NCI-H1105 (cell line): ENCODE data around the gene MRGPRX1.
"Not testable (repeated sequence)": the region's sequence is repeated elsewhere in the genome, so short reads cannot be mapped to it uniquely, and the experiment has no call there.

Experiments used
- DNase-seq: peaks from one replicate; lab custom pipeline; 2025; lab: John Stamatoyannopoulos, UW

The MRGPRX1 gene

DNA sequence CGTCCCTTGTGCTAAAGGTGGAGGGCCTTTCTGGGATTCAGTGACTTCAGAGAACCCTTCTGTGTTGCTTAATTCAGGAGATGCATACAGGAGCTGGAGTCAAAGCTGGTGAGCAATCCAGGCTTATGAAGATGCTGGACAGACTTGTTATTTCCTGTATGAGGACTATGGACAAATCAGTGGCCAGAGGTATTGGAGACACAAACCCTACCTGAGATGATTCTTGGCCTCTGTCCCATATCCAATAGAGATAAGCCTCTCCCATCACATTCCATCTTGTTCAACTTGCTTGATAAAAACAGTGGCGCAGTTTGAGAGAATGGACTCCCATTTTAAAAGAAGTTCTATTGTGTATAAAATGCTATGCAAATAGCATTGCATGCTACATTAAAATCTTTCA is at the start of gene MRGPRX1:
Gene MRGPRX1 (minus strand): TSS at position 101 of the 400 bp plus-strand sequence. CDS start 4,630 bp downstream, outside the sequence.
- no peak for DNase-seq

DNA sequence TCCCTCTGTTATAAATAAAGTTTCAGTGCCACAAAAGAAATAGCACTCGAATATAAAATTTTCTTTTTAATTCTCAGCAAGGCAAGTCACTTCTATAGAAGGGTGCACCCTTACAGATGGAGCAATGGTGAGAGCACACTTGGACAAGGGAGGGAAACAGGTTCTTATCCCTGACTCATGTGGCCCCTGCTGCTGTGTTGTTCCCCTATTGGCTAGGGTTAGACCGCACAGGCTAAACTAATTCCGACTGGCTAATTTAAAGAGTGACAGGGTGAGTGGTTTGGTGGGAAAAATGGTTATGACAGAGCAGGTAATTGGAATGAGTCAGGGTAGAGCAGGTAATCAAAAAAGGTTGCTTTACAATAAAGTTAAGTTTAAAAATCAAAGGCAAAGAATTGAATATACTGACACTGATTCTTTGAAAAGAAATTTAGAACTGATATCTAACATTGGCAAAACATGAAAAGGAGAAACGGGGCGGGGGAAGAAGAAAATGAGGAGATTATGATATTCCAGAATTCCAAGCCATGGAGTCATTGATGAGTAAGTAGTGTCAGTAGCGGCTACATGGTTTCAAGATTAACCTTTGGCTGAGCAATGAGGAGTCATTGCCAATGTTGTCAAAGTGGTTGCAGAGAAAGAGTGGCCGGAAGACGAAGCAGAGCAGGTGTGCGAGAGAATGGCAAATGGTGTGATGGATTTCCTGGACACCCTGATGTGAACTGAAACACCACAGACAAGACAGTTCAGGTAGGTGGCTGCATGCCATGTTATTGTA is 48.4 kb upstream of the MRGPRX1 start:
- DNase-seq = no peak

DNA sequence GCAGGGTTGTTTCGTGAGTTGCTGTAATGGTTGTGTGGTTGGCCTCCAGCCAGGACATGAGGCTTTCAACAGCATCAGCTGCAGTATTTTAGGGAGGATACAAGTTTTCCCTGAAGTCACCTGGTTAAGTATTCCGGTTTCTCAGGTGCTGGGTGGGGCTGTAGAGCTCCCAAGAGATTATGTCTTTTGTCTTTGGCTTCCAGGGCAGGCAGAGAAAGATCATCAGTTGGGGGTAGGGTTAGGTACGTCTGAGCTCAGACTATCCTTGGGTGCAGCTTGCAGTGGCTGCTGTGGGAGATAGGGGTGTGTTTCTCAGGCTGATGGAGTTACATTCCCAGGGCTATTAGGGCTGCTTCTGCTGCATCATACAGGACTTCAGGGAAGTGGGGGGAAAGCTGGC is 47.5 kb upstream of the MRGPRX1 start:
- DNase-seq = peak; percentile 48

DNA sequence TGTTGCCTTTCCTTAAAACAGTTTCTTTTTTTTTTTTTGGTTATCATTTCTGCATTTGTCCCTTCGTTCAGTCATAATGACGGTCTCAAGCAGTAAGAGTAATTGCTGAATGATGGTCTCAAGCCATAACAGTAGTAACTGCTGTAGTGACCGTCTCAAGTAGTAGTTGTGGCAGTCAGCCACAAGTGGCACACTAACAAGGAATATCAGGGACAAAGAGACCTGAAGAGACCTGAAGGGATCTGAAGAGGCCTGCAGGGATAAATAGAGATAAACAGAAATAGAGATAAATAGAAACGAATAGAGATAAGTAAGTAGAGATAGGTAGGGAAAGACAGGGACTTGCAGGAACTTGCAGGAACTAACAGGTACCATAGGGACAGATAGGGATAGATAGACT is 42.7 kb upstream of the MRGPRX1 start:
- DNase-seq = no peak

DNA sequence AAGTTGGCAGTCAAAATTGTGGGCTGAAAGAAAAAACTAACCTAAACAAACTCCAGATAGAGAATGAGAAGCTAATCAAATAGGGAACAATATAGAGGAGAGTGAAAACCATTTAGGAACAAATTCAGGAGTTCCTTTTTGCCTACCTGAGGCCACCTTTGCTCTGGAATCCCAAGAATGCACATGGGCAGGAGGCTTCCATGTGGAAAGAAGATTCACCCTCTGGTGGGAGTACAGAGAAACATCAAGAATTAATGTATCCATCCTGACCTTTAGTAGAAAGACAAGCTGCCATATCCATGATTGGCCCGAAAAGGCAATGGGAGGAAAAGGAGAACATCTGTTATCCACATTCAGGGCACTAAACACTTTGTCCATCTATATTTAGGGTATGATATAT is 35.0 kb upstream of the MRGPRX1 start:
- no peak for DNase-seq

DNA sequence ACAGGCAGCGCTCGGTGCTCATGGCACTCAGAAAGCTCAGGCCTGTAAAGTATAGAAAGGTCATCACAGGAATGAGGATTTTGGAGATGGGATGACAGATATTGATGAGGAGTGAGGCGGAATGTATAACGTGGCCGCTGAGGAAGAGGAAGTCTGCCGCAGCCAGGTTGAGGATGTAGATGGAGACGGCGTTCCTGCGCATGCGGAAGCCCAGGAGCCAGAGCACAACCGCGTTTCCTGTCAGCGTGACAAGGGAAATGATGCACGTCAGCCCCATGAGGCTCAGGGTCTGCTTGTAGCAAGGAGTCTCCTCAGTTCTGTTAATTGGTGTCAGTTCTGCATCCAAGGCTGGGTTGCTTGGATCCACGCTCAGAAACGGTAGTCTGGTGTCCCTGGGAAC is 33.1 kb upstream of the MRGPRX1 start:
- DNase-seq = no peak

DNA sequence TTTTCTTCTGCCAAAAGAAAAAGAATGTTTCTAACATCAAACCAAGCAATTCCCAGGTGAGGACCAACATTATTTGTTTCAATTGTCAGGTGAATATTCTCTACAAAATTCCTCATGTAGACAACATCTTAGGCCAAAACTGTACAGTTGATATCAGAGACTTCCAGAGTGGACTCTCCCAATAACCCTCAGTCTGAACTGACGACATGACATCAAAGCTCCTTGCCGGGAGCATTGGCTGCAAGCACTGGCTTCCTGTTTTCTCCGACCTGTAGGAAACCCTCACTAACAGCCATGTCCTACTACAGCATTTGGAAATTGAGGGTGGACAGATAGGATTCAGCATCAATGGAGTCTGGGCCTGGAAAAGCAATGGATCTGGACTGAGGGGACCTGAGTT is 30.5 kb upstream of the MRGPRX1 start:
- no peak for DNase-seq

DNA sequence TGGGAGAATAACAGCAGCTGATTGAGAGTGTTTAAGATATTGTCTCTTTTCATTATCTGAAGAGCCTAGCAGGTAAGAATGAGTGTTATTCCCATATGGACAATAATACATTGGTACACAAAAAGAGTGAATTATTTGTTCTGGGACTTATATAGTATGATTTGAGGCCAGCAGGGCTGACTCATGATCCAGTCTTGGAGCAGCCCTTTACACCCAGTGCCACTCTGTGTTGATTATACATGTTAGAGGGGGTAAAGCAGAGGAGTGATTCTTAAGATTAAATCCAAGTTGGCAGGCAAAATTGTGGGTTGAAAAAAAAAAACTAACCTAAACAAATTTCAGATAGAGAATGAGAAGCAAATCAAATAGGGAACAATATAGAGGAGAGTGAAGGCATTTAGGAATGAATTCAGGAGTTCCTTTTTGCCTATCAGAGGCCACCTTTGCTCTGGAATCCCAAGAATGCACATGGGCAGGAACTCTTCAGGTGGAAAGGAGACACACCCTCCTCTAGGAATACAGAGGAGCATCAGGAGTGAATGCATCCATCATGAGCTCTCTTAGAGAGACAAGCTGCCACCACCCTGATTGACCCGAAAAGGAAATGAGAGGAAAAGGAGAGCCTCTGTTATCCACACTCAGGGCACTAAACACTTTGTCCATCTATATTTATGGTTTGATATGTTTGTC is 19.2 kb upstream of the MRGPRX1 start:
- no peak for DNase-seq

DNA sequence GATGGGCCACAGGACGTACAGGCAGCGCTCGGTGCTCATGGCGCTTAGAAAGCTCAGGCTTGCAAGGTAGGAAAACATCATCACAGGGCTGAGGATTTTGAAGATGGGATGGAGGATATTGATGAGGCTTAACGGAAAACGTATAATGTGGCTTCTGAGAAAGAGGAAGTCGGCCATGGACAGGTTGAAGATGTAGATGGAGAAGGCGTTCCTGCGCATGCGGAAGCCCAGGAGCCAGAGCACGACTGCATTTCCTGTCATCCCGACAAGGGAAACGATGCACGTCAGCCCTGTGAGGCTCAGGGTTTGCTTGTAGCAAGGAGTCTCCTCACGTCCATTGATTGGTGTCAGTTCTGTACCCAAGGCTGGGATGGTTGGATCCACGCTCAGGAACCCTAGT is 17.4 kb upstream of the MRGPRX1 start:
- DNase-seq = no peak

DNA sequence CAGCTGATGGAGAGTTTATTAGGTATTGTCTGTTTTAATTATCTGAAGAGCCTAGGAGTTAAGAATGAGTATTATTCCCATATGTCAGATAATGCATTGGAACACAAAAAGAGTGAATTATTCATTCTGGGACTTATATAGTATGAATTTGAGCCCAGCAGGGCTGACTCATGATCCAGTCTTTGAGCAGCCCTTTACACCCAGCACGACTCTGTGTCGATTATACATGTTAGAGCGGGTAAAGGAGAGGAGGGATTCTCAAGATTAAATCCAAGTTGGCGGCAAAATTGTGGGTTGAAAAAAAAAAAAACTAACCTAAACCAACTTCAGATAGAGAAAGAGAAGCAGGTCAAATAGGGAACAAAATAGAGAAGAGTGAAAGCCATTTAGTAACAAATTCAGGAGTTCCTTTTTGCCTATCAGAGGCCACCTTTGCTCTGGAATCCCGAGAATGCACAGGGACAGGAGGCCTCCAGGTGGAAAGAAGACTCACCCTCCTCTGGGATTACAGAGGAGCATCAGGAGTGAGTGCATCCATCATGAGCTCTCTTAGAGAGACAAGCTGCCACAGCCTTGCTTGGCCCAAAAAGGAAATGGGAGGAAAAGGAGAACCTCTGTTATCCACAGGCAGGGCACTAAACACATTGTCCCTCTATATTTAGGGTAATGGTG is 3.1 kb downstream of the MRGPRX1 start:
- no peak for DNase-seq

DNA sequence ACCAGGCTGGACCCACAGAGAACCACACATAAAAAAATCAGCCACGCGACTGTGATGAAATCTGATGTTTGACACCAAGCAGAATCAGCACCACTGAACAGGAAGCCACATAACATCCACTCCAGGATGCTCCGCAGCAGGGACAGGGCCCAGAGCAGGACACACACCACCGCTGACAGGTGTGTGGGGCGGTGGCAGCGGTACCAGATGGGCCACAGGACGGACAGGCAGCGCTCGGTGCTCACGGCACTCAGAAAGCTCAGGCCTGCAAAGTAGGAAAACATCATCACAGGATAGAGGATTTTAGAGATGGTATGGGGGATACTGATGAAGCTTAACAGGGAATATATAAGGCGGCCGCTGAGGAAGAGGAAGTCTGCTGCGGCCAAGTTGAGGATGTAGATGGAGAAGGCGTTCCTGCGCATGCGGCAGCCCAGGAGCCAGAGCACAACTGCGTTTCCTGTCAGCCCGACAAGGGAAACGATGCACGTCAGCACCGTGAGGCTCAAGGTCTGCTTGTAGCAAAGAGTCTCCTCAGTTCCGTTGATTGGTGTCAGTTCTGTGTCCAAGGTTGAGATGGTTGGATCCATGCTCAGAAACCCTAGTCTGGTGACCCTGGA is 4.9 kb downstream of the MRGPRX1 start:
- DNase-seq = no peak

DNA sequence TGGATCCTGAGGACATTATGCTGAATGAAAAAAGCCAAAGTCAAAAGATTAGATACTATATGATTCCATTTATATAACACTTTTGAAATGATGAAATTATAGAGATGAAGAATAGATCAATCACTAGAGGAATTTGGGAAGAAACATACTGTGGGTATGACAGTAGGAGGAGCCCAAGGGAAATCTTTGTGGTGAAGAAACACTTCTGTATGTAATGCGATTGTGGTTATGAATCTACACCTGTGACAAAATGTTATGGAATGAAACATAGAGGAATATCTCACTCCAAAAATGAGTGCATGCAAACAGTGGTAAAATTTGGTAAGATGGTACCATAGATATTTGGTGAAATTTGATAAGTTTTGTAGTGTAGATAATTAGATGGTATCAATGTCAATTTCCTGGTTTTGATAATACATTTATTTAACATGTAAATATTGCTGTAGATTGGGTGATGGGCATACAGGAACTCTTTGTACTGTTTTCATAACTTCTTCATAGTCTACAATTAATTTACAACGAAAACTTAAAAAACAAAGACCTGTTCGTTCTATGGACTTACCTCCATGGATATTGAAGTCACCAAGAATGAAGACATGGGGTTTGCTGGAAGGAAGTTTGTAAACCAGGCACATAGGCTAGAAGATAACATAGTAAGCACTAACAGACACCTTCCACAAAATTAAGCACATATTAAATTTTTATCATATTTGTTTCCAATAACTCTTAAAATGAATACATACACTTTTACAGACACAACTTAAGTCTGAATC is 11.5 kb downstream of the MRGPRX1 start:
- DNase-seq = no peak

DNA sequence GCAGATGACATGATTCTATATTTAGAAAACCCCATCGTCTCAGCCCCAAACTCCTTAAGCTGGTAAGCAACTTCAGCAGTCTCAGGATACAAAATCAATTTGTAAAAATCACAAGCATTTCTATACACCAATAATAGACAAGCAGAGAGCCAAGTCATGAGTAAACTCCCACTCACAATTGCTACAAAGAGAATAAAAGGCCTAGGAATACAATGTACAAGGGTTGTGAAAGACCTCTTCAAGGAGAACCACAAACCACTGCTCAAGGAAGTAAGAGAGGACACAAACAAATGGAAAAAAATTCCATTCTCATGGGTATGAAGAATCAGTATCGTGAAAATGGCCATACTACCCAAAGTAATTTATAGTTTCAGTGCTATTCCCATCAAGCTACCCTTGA is 13.8 kb downstream of the MRGPRX1 start:
- not testable (repeated sequence) for DNase-seq

DNA sequence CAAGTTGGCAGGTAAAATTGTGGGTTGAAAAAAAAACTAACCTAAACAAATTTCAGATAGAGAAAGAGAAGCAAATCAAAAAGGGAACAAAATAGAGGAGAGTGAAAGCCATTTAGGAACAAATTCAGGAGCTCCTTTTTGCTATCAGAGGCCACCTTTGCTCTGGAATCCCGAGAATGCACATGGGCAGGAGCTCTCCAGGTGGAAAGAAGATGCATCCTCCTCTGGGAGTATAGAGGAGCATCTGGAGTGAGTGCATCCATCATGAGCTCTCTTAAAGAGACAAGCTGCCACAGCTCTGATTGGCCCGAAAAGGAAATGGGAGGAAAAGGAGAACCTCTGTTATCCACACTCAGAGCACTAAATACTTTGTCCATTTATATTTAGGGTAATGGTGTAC is 26.3 kb downstream of the MRGPRX1 start:
- no peak for DNase-seq

DNA sequence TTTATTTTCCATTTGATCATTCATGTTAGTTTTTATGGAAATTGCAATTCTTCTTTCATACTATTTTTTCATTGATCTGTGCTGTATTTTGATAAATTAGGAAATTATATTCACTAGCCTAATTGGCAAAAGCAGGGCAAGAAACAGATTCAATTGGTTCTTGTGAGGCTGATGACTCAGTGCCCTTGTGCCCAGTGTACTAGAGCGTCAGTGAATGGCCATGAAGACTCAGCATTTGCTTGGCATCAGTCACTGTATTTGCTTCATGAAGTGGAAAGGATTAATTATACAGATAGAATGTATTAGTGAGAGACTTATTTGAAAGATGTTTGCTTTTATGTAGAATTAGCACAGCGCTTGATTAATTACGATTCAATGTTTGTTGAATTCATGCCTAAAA is 31.8 kb downstream of the MRGPRX1 start:
- no peak for DNase-seq

DNA sequence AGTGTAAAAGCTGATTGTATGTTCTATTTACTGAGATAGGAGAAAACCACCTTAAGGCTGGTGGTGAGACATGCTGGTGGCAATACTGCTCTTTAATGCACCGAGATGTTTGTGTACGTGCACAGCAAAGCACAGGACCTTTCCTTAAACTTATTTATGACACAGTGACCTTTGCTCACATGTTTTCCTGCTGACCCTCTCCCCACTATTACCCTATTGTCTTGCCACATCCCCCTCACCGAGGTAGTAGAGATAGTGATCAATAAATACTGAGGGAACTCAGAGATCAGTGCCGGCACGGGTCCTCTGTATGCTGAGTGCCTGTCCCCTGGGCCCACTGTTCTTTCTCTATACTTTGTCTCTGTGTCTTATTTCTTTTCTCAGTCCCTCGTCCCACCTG is 38.6 kb downstream of the MRGPRX1 start:
- DNase-seq = not testable (repeated sequence)

DNA sequence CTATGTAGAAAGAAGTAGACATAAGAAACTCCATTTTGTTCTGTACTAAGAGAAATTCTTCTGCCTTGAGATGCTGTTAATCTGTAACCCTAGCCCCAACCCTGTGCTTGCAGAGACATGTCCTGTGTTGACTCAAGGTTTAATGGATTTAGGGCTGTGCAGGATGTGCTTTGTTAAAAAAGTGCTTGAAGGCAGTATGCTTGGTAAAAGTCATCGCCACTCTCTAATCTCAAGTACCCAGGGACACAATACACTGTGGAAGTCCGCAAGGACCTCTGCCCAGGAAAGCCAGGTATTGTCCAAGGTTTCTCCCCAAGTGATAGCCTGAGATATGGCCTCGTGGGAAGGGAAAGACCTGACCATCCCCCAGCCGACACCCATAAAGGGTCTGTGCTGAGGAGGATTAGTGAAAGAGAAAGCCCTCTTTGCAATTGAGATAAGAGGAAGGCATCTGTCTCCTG is 39.0 kb downstream of the MRGPRX1 start:
- not testable (repeated sequence) for DNase-seq

DNA sequence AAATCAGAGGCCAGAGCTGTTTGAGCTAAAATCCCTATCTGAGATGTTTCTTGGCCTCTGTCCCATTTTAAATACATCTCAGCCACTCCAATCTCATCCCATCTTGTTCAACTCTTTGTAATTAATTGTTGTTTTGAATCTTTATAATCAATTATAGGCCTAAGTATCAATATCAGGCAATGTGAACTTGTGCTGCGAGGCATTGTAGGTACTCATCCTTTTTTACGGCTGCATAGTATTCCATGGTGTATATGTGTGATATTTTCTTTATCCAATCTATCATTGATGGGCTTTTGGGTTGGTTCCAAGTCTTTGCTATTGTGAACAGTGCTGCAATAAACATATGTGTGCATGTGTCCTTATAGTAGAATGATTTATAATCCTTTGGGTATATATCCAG is 47.5 kb downstream of the MRGPRX1 start:
- not testable (repeated sequence) for DNase-seq

DNA sequence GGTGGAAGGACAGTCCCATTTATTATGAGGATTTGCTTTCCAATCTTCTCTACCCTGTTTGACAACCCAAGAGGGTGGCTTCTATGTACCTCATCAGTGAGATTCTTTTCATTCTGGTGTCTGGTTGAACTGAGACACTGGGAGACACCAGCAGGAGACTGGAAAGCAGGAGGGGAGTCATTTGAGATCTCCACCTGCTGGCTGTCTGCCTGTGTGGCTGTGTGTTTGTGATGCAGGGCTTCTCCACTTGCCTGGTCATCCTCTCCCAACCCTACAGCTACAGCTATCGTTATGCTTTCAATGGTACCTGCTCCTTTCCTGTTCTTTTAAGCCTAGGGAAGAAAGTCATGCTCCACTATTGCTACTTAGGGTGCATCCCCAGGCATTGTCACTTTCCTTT is 48.6 kb downstream of the MRGPRX1 start:
- DNase-seq = no peak
